Endometrium (tissue), 2 donors: ENCODE results near the gene HS2ST1.
"Not testable (repeated sequence)": the region's sequence is repeated elsewhere in the genome, so short reads cannot be mapped to it uniquely, and the experiment has no call there.

Source experiments
- FAIRE-seq: peaks from 2 replicates; lab custom pipeline; 2012; peaks lifted over from hg19 to GRCh38; lab: Jason Lieb, UNC
- donor health status: control.
- donor health status: control.

The HS2ST1 gene

DNA sequence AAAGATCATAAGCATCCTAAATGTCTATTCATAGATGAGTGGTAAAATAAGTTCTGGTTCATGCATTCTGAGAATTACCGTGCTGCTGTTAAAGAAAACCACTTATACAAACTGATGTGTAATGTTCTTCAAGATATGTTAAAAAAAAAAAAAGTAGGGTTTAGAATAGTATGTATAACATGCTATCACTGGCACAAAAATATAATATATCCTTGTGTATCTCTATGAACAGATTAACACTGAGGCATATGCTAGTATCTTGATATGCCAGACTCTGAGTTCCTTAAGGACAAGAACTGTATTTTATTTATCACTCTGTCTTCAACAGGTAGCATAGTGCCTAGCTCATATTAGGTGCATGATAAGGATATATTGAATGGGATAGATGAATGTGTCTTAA lies 108.9 kb downstream of the HS2ST1 start:
- no peak for FAIRE-seq

DNA sequence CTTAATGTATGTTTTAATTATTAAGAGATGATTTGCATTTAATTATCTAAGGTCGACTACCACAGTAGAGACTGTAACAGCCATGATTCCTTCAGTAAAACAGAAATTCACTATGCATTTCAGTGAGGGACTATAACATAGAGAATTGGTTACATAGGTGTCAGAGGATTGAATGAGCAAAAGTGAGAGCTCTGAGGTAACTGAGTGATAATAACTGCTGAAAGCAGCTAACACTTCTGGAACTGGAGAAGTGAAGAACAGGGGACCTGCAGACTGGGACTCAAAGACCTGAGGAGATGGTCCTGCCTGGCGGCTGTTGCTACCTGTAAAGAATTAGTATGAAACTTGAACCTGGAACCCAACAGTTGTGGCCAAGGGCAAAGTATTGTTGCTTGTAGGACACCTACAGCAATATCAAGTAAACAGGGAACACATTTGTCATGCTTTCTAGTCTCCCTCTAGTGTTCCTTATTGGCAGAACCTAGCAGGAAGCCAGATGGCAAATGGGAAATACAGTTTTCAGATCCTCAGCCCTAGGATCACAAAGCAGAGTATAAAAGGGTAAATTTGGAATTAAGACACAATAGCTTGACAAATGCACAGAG lies 110.6 kb downstream of the HS2ST1 start:
- no peak for FAIRE-seq

DNA sequence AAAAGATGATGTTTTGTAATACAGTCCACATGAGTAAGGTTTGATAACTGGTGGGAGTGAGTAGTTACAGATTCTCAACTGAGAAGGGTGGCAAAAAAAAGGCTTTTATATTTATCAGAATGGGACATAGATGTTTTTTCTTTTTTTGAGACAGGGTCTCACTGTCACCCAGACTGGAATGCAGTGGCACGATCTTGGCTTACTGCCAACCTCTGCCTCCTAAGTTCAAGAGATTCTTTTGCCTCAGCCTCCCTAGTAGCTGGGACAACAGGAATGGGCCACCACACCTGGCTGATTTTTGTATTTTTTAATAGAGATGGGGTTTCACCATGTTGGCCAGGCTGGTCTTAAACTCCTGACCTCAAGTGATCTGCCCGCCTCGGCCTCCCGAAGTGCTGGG lies 113.1 kb downstream of the HS2ST1 start:
- FAIRE-seq = not testable (repeated sequence)

DNA sequence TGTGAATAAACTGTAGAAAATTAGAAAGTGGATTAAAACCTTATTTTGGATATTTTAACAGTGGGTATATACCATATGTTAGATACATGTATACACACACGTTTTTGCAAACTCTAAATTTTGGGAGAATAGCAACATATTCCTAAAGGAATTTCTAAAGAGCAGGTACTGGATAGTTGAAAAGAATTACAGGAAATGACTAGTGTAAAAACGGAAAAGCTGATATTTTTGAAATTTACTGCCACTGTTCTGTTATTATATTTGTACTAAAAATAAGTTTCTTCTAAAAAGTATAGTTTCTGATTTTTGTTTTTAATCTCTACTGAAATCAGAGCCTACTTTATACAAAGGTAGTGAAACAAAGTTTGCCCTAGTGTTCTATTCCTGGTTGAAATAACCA lies 114.1 kb downstream of the HS2ST1 start:
- FAIRE-seq = no peak

DNA sequence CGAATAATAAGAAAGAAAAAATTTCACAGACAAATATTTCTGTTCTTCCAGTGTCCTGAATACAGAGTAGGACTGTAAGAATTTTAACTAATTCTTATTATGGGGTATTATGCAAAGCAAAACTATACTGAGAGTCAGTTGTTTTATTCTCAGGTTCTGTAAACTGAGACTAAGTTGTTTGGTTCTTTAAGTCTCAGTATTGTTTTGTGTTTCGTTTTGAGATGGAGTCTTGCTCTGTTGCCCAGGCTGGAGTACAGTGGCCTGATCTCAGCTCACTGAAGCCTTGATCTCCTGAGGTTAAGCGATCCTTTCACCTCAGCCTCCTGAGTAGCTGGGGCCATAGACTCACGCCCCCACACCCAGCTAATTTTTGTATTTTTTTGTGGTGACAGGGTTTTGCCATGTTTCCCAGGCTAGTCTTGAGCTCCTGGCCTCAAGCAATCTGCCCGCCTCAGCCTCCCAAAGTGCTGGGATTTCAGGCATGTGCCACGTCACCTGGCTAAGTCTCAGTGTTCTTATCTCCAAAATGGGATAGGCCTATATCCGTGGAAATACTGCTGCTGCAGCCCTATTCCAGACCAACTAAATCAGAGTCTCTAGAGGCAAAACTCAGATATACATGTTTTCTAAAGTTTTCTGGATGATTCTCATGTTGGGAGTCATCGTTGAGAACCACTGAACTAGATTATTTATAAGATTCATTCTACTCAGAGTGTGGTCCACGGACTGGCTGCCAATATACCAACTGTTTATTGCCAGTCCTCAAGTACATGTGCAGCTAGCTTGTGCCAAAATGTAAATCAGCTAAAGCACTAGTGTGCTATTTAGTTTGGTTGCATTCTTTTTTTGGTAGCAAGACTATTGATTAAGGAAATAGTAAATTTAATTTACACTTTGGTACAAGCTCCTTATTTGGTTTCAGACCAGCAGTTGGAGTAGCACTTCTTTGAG lies 116.6 kb downstream of the HS2ST1 start:
- FAIRE-seq = no peak

DNA sequence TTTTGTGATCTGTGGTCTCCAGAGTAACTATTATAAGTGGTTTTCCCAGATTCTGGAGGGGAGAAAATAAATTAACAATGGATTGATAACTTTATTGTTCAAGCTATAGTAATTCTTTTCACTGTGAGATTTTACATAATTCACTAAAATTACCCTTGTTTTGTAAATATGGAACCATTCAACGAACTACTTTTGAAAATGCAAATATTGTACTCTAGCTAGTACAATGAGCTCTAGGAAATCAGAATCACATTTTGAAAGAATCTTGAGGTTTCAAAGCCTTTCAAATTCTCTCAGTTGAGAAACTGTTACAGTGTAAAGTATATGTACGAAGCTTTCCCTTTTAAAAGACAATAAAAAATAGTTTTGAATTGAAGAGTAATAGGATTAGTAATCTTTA lies 119.9 kb downstream of the HS2ST1 start:
- FAIRE-seq = no peak

DNA sequence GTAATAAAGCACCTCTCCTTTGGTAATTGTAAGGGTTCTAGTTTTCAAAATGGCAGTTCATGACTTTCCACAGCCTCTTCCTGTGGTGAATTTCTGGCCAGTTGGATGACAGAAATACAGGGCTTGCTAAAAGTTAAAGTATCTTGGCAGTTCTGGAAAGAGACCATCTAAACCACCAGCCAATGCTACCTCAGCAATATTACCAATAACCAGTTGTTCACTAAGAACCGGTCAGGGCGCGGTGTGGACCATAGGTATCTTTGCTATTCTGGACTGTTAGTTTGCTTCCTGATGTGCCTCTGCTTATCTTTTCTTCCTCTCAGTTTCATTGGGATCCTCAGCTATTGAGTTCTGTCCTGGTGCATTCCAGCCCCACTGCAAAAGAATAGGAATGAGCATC lies 124.7 kb downstream of the HS2ST1 start:
- FAIRE-seq = no peak

DNA sequence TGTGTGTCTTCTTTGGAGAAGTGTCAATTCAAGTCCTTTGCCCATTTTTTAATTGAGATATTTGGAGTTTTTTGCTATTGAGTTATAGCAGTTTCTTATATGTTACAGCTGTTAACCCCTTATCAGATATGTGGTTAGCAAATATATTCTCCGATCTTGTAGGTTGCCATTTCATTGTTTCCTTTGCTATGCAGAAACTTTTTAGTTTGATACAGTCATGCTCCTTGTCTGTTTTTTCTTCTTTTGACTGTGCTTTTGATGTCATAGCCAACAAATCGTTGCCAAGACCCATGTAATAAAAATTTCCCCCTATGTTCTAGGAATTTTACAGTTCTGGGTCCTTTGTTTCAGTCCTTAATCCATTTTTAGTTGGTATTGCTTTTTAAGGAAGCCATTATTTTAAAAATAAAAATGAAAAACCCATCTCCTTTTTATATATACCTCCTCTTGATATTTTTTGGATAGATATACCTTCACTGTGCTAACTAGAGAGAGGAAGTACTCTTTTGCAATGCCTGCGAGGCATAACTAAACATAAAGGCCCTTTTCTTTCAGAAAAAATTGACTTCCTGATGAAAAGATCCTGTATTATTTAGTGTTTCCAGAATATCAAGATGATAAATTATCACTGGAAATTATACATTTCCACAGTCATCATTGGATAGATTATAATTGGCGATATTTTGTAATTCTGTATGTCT lies 127.8 kb downstream of the HS2ST1 start:
- no peak for FAIRE-seq

DNA sequence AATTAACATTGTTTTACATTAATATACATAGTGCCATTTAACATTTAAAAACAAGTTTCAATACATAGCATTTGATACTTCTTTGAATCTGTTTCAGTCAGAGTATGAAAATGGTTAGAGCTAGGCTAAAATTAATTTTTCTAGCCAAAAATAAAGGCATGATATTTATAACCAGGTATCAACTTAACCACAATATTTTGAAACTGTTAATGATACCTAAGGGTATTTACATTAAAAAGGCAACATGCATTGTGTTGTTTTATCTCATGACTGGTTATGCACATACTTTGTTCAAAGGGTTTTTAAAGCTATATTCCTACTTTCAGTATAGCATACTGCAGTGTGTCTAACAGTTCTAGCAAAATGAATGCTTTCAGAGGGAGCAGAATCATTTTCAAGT lies 130.0 kb downstream of the HS2ST1 start:
- no peak for FAIRE-seq

DNA sequence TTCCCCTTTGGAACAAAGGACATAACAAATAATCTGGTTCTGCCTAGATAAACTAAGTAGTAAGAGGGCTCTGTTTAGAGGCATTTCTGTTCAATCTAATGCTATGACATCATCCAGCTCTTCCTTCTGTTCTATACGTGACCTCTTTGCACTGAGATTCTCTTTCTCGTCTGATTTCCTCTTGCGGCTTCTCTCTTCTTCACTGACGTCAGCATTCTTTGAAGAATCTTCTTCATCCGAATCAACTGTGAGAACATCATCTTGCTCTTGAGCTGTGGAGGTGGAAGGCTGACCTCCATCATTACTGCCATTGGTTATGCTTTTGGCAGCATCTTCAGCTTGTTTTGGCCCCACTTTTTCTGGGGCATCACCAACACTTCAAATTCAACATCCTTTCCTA lies 130.4 kb downstream of the HS2ST1 start:
- no peak for FAIRE-seq

DNA sequence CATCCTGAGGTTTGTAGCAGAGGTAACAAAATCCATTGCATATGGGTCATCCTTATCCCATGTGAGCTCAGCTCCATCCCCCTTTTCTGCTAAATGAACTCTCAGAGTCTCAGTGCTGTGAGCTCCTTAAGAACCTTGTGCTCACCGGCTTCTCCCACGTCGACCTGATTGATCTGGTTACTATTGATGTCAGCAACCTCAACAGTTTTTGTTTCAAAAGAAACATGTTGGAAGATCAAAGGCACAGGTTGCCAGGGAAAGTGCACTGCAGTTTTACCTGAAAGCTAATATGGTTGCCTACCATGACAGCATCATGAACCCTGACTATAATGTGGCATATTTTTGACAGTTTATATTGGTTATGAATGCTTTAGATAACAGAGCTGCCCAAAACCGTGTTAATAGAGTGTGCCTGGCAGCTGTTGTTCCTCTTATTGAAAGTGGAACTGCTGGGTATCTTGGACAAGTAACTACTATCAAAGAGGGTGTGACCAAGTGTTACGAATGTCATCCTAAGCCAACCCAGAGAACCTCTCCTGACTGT lies 131.4 kb downstream of the HS2ST1 start:
- no peak for FAIRE-seq

DNA sequence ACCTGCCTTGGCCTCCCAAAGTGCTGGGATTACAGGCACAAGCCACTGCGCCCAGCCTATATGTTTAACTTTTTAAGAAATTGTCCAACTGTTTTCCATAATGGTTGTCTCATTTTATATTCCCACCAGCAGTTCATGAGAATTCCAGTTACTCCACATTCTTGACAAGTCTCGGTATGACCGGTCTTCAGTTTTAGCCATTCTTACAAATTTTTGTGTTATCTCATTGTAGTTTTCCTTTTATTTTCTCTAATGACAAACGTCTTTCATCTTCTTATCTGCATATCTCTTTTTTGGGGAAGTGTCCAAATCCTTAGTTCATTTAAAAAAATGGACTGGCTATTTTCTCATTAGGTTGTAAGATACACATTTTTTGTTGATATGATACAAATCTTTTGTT lies 132.5 kb downstream of the HS2ST1 start:
- no peak for FAIRE-seq

DNA sequence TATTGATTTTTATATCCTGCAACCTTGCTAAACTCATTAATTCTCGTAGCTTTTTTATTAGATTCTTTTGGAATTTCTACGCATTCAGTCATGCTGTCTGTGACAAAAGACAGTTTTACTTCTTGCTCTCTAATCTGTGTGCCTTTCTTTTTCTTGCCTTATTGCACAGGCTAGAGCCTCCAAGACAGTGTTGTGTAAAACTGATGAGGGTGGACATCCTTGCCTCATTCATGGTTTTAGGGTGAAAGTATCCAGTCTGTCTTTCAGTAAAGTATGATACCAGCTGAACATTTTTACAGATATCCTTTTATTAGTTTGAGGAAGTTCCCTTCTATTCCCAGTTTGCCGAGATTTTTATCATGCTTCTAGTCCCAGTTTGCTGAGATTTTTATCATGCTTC lies 133.8 kb downstream of the HS2ST1 start:
- no peak for FAIRE-seq

DNA sequence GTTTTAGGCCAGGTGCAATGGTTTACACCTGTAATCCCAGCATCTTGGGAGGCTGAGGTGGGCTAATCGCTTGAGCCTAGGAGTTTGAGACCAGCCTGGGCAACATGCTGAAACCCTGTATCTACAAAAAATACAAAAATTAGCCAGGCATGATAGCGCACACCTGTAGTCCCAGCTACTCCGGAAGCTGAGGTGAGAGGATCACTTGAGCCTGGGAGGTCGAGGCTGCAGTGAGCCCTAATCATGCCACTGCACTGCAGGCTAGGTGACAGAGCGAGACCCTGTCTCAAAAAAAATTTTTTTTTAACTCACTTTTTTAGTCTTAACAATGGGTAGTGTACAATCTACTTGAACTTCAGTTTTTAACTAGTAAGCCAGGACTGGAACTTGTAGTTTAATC lies 137.5 kb downstream of the HS2ST1 start:
- no peak for FAIRE-seq

DNA sequence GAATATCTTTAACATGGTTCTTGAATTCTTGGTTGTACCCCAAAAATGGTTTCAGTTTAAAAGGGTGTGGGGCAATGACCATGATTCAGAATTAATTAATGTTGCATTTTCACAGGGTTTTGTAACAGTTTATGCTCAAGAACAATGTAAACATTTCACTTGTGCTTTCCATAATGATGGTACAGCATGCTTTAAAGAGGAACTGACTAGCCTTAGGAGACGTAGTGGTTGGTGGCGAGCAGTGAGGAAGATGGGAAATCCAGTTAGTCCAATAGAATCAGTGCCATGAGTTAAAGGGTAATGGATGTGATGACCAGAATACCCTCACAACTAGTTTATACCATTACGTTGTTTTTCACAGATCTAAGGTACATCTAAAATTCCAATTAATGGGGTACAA lies 138.0 kb downstream of the HS2ST1 start:
- FAIRE-seq = no peak

DNA sequence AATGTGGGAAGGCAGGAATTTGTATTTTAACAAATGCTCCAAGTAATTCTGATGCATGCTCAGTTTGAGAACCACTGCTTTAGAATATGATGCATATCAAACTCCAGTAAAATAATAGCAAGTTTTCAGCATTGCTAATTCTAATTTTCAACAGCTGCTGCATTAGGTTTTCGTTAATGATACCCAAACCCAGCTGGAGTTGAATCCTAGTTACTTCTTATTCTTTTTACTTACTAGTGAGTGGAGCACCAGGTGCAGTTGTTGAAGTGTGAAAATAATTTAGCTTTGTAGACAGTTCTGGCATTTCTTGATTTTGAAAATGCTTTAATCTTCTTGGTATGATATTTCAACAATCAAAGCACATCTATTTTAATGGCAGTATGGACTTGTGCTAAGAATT lies 138.5 kb downstream of the HS2ST1 start:
- no peak for FAIRE-seq

DNA sequence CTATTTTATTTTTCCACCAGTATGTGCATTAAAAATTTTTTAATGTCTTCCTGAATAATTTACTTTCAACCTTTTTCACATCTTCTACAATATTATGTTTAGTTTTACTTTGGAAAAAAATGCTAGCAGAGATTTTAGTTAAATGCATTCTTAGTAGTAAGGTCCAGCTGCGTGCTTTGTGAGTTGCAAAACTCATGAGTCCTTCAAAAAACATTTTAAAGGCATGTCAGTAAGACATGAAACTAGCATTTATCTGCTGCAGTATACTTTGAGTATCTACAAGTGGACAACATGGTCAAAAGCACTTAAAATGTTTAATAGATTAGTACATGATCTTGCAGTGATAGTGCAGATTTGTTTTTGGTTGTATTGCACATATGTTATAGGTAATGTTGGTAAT lies 139.0 kb downstream of the HS2ST1 start:
- FAIRE-seq = no peak

DNA sequence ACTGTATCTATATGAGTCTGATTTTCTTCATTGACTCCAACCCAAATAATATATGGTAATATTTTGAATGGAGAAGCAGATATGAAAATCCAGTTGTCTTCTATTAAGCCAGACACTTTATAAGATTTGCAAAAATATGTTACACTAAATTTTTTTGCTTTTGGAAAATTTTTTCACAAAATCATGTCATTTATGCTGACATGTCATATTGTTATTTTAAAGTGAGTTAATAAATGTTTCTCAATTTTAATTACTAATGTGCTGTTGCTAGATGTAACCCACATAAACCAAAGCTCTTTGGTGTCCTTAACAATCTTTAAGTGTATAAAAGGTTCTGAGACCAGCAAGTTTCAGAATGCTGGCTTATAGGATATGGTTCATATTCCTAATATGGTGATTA lies 142.5 kb downstream of the HS2ST1 start:
- FAIRE-seq = no peak

DNA sequence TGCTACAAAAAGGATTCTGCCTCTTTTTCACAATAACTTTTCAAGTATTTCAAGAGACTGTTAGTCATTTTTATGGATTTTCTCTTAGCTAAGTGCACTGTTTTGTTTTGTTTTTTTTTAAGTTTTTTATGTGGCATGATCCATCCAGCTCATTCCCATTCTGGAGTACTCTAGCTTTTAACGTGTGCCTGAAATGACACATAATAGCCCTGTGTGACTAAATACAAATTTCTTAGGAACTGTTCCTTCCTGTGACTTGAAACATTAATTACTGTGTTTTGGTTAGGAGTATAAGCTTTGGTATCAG lies 143.9 kb downstream of the HS2ST1 start:
- peak; percentile 69 for FAIRE-seq

DNA sequence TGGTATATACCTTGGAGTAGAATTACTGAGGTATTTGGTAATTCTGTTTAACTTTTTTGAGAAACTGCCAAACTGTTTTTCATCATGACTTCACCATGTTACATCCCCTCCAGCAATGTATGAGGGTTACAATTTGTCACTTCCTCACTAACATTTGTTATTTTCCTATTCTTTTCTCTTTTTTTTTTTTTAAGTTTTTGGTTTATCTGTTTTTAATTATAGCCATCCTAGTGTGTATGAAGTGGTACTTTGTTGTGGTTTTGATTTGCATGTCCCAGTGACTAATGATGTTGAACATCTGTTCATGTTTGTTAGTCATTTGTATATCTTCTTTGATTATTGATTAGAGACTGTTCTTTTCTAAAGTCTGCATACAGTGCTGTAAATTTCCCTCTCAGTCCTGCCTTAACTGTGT lies 147.3 kb downstream of the HS2ST1 start:
- FAIRE-seq = peak; percentile 78

DNA sequence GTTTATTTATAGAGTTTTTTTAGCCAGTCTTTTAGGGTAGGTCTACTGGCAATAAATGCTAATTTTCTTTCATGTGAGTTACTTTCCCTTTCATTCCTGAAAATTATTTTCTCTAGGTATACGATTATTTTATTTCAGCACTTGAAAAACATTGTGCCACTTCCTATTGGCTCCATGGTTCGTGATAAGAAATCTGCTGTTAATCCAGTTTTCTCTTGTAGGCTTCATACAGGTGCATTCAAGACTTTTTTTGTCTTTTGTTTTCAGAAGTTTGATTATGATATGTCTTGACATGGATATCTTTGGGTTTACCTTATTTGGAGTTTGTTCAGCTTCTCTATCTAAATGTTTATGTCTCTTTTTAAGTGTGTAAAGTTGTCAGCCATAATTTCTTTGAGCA lies 148.3 kb downstream of the HS2ST1 start:
- FAIRE-seq = no peak

DNA sequence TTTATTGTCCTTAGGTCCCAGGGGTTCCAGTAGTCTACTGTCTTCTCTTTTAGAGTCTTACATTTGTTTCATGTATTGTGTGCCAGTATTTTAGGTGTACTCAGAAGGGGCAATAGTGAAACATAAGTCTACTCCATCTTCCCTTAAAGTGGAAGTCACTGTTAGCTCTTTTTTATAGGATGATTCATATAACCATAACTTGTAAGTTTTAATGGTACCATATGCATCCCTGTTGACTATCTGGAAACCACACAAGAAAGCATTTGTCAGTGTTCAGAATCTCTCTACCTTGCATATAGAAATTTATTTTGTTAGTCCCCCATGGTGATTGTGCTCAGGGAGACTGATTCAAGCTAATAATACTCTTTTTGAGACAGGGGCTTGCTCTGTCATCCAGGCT lies 149.9 kb downstream of the HS2ST1 start:
- no peak for FAIRE-seq

DNA sequence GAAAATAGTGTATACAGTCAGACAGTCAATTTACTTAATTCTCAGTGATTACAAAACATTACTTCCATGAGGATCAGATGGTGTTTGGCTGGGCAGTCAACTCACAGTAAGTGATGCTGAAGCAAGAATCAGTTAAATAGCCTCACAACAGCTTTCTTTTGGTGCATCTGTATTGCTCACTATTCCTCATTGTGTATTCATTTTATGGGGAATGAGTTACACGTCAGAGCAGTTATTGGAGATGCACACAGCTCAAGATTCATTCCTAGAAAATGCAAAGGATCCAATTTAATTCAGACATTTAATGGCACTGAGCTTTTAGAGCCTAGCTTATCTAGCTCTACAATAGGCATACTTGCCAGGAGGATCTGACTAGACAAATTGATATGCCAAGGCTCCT lies 150.6 kb downstream of the HS2ST1 start:
- FAIRE-seq = no peak
